ENCODE measurements around the gene SNX25. TPM values are rescaled to one million over a fixed set of nuclear protein-coding genes. Genes with fewer than 3 reads are reported as not detected.

Gene SNX25
- total and polyA plus RNA-seq, 10 of the 15 experiments (the other 5 are each of a cell fraction or from before 2014, with no cell fraction given) = 11.2 to 117 (median 62.8) TPM

DNA sequence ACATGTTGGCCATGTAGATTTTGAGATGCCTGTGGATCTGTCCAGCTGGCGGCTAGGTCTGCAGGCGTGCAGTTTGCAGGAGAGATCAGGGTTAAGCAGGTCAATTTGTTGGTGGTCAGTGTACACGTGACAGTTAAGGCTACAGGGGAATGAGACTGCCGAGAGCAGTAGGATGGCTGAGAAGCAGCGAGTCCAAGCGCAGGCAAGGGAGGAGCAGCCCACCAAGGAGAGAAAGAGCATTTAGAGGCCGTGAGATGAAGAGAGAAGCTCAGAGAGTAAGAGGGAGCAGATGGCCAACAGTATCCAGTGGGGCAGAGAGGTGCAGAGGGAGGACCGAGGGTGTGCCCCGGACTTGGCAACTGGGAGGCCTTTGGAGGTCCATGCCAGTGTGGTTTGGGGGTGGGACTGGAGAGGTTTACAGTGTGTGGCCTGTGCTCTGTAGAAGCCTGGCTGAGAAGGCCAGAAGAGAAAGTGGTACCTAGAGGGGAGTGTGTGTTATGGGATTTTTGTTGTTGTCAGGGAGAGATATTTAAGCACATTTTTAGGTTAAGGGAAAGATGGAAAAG, 18.4 kb downstream of the SNX25 start (continued):
- TF ChIP-seq EGR1 (IDR thresholded peaks at IDR 0.05; ENCODE audit: borderline replicate concordance in 1 of 2, low read depth in 2 of 2, low read length in 2 of 2) (no peak), MEF2B (IDR thresholded peaks at IDR 0.05; ENCODE audit: partially characterized antibody, poor library complexity, severe bottlenecking) (no peak), POLR2AphosphoS5 (IDR thresholded peaks at IDR 0.05; ENCODE audit: low read length) (no peak), MTA3 (IDR thresholded peaks at IDR 0.05; ENCODE audit: borderline replicate concordance, low read length) (no peak)

- Histone ChIP-seq H3K27ac (ENCODE audit: control insufficient read depth, insufficient read depth) (no peak overlapping the region), H3K4me1 (ENCODE audit: control insufficient read depth, insufficient read depth, low read length) (peaks cover 4% of the 10 kb centered on the region; the same call in 1 of the 2 replicates), H3K4me3 (no peak overlapping the region), H3K27me3 (replicated peaks in 1 of 2; ENCODE audit: control insufficient read depth in 2 of 2, insufficient read depth in 2 of 2, low read length in 1 of 2) (no peaks in the 10 kb centered on the region), H3K79me2 (ENCODE audit: control insufficient read depth, insufficient read depth, low read length) (peaks cover 81% of the 10 kb centered on the region), H3K4me2 (ENCODE audit: control insufficient read depth, insufficient read depth) (no peak overlapping the region), H3K9ac (ENCODE audit: control insufficient read depth, insufficient read depth, low read length) (no peak overlapping the region), H4K20me1 (ENCODE audit: control insufficient read depth, insufficient read depth) (peaks cover 30% of the 10 kb centered on the region), H3K36me3 (ENCODE audit: control insufficient read depth in 2 of 2, insufficient read depth in 2 of 2, low read length in 1 of 2) (peaks cover 2 to 5% of the 10 kb centered on the region in 2 experiments; a peak in 3 of 4 replicates), H2AFZ (ENCODE audit: control insufficient read depth, low read depth, low read length) (no peak overlapping the region), H3K9me3 (replicated peaks; ENCODE audit: control insufficient read depth, insufficient read depth, low read length) (no peaks in the 10 kb centered on the region)
- ATAC-seq (no peak), DNase-seq (ENCODE audit: low read depth, low spot score) (no peak), FAIRE-seq (no peak)
- ChIA-PET RAD21 (ENCODE audit: unreplicated experiment) (no interaction called here), POLR2A (no interaction called here), SMC1A (ENCODE audit: uncharacterized antibody, unreplicated experiment) (no interaction called here), CTCF (no interaction called here)
- no TSS peak for BruUV-seq (replicated peaks)
- WGBS (ENCODE audit: insufficient coverage, insufficient replicate concordance, low lambda C conversion rate, missing lambda C conversion rate) = 89% methylated on average over 19 of the region's 19 CpGs
- in situ Hi-C loops (cut with MboI) (no loop called here), intact Hi-C loops (cut with micrococcal nuclease; ENCODE audit: unreplicated experiment) (no loop called here)
- TF ChIP-seq CBX5 (IDR thresholded peaks at IDR 0.05; ENCODE audit: low read depth) (no peak), ZBTB33 (IDR thresholded peaks at IDR 0.05) (no peak), SMARCA5 (IDR thresholded peaks at IDR 0.05) (no peak), IKZF2 (IDR thresholded peaks at IDR 0.05) (no peak), MAX (IDR thresholded peaks at IDR 0.05; ENCODE audit: low read depth, low read length) (no peak), ZNF217 (IDR thresholded peaks at IDR 0.05) (no peak), BMI1 (IDR thresholded peaks at IDR 0.05; ENCODE audit: borderline replicate concordance) (no peak), CHD2 (IDR thresholded peaks at IDR 0.05; ENCODE audit: borderline replicate concordance, low read depth, low read length) (no peak)
Measured at GRCh38 chr4:185229021-185229818, 19.8 kb downstream of the SNX25 start.
